Endothelial cell of umbilical vein (primary cell): ENCODE results near the gene PODXL2. TPM values are rescaled to one million over a fixed set of nuclear protein-coding genes. Genes with fewer than 3 reads are reported as not detected.

Experiments
- BruUV-seq: library from RNA; stranded (reverse); fragments of 400-500 nt; replicated peaks from 2 replicates; lab custom pipeline; 2021; lab: Mats Ljungman, UMichigan
- CTCF ChIA-PET: fragments of 300-600, 350-600 bp; sonication (Branson Sonifier 250); formaldehyde crosslinking; loops from one replicate; lab custom pipeline; 2021; ENCODE audit warnings: antibody characterized with exemption, inconsistent platforms; lab: Charles Lee
- POLR2A ChIA-PET: fragments of 300-600, 350-600 bp; sonication (Branson Sonifier 250); formaldehyde crosslinking; loops from one replicate; lab custom pipeline; 2021; ENCODE audit warnings: antibody characterized with exemption, inconsistent platforms; lab: Charles Lee
- DNase-seq: peaks from one replicate; pipeline ENCODE4 v3.0.0-alpha.2; 2011; ENCODE audit warnings: low read depth, low spot score
- FAIRE-seq: peaks from 2 replicates; lab custom pipeline; 2011; peaks lifted over from hg19 to GRCh38; lab: Jason Lieb, UNC
- H2AFZ ChIP-seq: 2 replicates; pipeline ENCODE4 v1.6.0; 2012; ENCODE audit warnings: low read depth, low read length, control low read depth, inconsistent platforms
- H3K27ac ChIP-seq: 2 replicates; pipeline ENCODE4 v1.5.1; 2011; ENCODE audit warnings: low read depth, mild to moderate bottlenecking, control low read depth, low read length, moderate library complexity; ENCODE audit not compliant: insufficient read depth
- H3K27me3 ChIP-seq, 2 experiments: 2 replicates each; pipeline versions ENCODE4 v1.6.0 to v1.6.1; 2011; ENCODE audit warnings: low read length in 2 of 2, mixed read lengths in 1 of 2; ENCODE audit not compliant: control insufficient read depth in 2 of 2, insufficient read depth in 2 of 2
- H3K36me3 ChIP-seq, 2 experiments: 2 replicates in 1 of 2; 3 replicates in 1 of 2; pipeline ENCODE4 v1.5.1; 2011; ENCODE audit warnings: low read length in 2 of 2, mild to moderate bottlenecking in 1 of 2, moderate library complexity in 1 of 2; ENCODE audit not compliant: control insufficient read depth in 2 of 2, insufficient read depth in 2 of 2; ENCODE audit errors: extremely low read depth in 1 of 2
- H3K4me1 ChIP-seq: 3 replicates; pipeline ENCODE4 v1.5.1; 2011; ENCODE audit warnings: mild to moderate bottlenecking, low read length; ENCODE audit not compliant: control insufficient read depth, insufficient read depth; ENCODE audit errors: extremely low read depth
- H3K4me2 ChIP-seq: 2 replicates; pipeline ENCODE4 v1.6.1; 2011; ENCODE audit warnings: low read length, control low read depth, mixed read lengths; ENCODE audit not compliant: insufficient read depth
- H3K4me3 ChIP-seq, 3 experiments: fragments of 200-600 bp in 1 of 3; sonication (generic), shearing (Covaris generic) in 1 of 3; replicated peaks in 1 of 3; 2 replicates each; pipeline ENCODE4 v1.5.1; 2011 to 2016; ENCODE audit warnings: control low read depth in 3 of 3, low read length in 3 of 3, mild to moderate bottlenecking in 2 of 3, inconsistent platforms in 1 of 3, low read depth in 1 of 3, moderate library complexity in 1 of 3; ENCODE audit not compliant: insufficient read depth in 1 of 3
- H3K79me2 ChIP-seq: 2 replicates; pipeline ENCODE4 v1.6.0; 2012; ENCODE audit warnings: low read length, inconsistent platforms; ENCODE audit not compliant: control insufficient read depth, insufficient read depth
- H3K9ac ChIP-seq: replicated peaks from 2 replicates; pipeline ENCODE3; 2011; ENCODE audit warnings: low read length, control low read depth; ENCODE audit not compliant: insufficient read depth; ENCODE audit errors: extremely low read depth
- H3K9me1 ChIP-seq: replicated peaks from 3 replicates; pipeline ENCODE4 v1.6.0; 2011; ENCODE audit warnings: mild to moderate bottlenecking, low read length; ENCODE audit not compliant: control insufficient read depth, insufficient read depth; ENCODE audit errors: extremely low read depth
- H3K9me3 ChIP-seq: replicated peaks from 2 replicates; pipeline ENCODE4 v1.5.1; 2012; ENCODE audit warnings: low read length, inconsistent platforms; ENCODE audit not compliant: control insufficient read depth, insufficient read depth
- H4K20me1 ChIP-seq: replicated peaks from 2 replicates; pipeline ENCODE3; 2011; ENCODE audit warnings: mild to moderate bottlenecking, low read length; ENCODE audit not compliant: control insufficient read depth, insufficient read depth; ENCODE audit errors: extremely low read depth
- CTCF ChIP-seq, 2 donors: IDR thresholded peaks; 1 replicate in 1 of 2; 2 replicates in 1 of 2; pipeline ENCODE4 v1.5.1; 2011; ENCODE audit warnings: low read length in 2 of 2, mild to moderate bottlenecking in 2 of 2, moderate library complexity in 2 of 2, control low read depth in 1 of 2, inconsistent platforms in 1 of 2, low read depth in 1 of 2; ENCODE audit not compliant: insufficient read depth in 1 of 2; ENCODE audit errors: extremely low read depth in 1 of 2
- EZH2 ChIP-seq: IDR thresholded peaks from 2 replicates; pipeline ENCODE4 v1.6.1; 2012; ENCODE audit warnings: borderline replicate concordance, low read depth, mild to moderate bottlenecking, moderate library complexity, low read length, inconsistent platforms; ENCODE audit not compliant: severe bottlenecking
- FOS ChIP-seq: IDR thresholded peaks from 2 replicates; pipeline ENCODE4 v1.6.1; 2011; ENCODE audit warnings: mild to moderate bottlenecking, low read length, moderate library complexity, borderline replicate concordance; ENCODE audit not compliant: insufficient read depth
- GATA2 ChIP-seq: IDR thresholded peaks from 2 replicates; pipeline ENCODE4 v1.7.0; 2011; ENCODE audit warnings: low read depth, mild to moderate bottlenecking, moderate library complexity, mixed read lengths, low read length; ENCODE audit not compliant: insufficient read length, insufficient read depth
- JUN ChIP-seq: IDR thresholded peaks from 2 replicates; pipeline ENCODE4 v1.6.1; 2011; ENCODE audit warnings: borderline replicate concordance, low read depth; ENCODE audit not compliant: insufficient read length, insufficient read depth
- MAX ChIP-seq: IDR thresholded peaks from 2 replicates; pipeline ENCODE4 v1.6.1; 2011; ENCODE audit not compliant: insufficient read depth, insufficient read length
- MYC ChIP-seq: IDR thresholded peaks from one replicate; pipeline ENCODE4 v1.6.1; 2011; ENCODE audit warnings: mild to moderate bottlenecking, low read depth, low read length
- POLR2A ChIP-seq: IDR thresholded peaks from 2 replicates; pipeline ENCODE4 v1.6.1; 2012; ENCODE audit warnings: low read depth, mild to moderate bottlenecking, control low read depth, low read length
- POLR2AphosphoS5 ChIP-seq: IDR thresholded peaks from 2 replicates; pipeline ENCODE4 v1.6.1; 2012; ENCODE audit warnings: low read depth, mild to moderate bottlenecking, control low read depth, low read length, moderate library complexity; ENCODE audit not compliant: insufficient read depth
- dilution Hi-C: fragments of 300-500 bp; cut with MboI; formaldehyde crosslinking; loops from one replicate; pipeline ENCODE4 v1.15.0; 2019; ENCODE audit warnings: low sequenced_read_pairs; ENCODE audit not compliant: extremely low pct_ligation_motif_present
- intact Hi-C: fragments of 100-400 bp; cut with micrococcal nuclease; formaldehyde crosslinking; loops from one replicate; pipeline ENCODE4 v1.10.0; 2022
- polyA plus RNA-seq, 4 experiments: library from polyadenylated mRNA; depleted of rRNA in 3 of 4; stranded (reverse) in 3 of 4; unstranded in 1 of 4; fragments of >200 nt; gene quantifications; 2 replicates each; pipeline versions ENCODE4 v1.2.1 to v1.2.3, GENCODE V29; 2011 to 2012; ENCODE audit warnings: missing spikeins in 1 of 4
- total RNA-seq: library from RNA; stranded (reverse); gene quantifications from 2 replicates; pipeline ENCODE4 v1.2.3, GENCODE V29; 2021

The PODXL2 gene
- total and polyA plus RNA-seq, 2 donors (not counting 3 experiments of a cell fraction or from before 2014, with no cell fraction given): 5.5 to 6.5 TPM

GRCh38 chr3:127670229-127670559 lies 41.2 kb downstream of the PODXL2 start:
- Histone ChIP-seq H3K4me1 (peaks cover 5% of the 10 kb centered on the region), H3K27ac (no peak overlapping the region), H3K4me3 (no peak overlapping the region), H4K20me1 (no peaks in the 10 kb centered on the region), H3K36me3 (no peaks in the 10 kb centered on the region), H3K9me1 (no peaks in the 10 kb centered on the region), H3K9ac (no peak overlapping the region), H2AFZ (no peak overlapping the region), H3K79me2 (no peaks in the 10 kb centered on the region), H3K27me3 (no peaks in the 10 kb centered on the region), H3K9me3 (no peaks in the 10 kb centered on the region), H3K4me2 (no peak overlapping the region)
- CTCF ChIA-PET: no interaction called here
- intact Hi-C loops (no loop called here), dilution Hi-C loops (no loop called here)
- FAIRE-seq: no peak
- no peak for DNase-seq
- POLR2A ChIA-PET: no interaction called here
- no TSS peak for BruUV-seq
- TF ChIP-seq POLR2A: no peak
- TF ChIP-seq MAX: no peak
- TF ChIP-seq GATA2: no peak
- TF ChIP-seq CTCF (IDR thresholded peaks at IDR 0.05; ENCODE audit: extremely low read depth in 1 of 2, insufficient read depth in 1 of 2, low read depth in 1 of 2, low read length in 2 of 2): no peak
- TF ChIP-seq EZH2: no peak
- TF ChIP-seq JUN: no peak
- no peak for TF ChIP-seq POLR2AphosphoS5
- no peak for TF ChIP-seq MYC
- TF ChIP-seq FOS: no peak
